Caco-2 (cell line): ENCODE data around the gene STK38L. TPM values are rescaled to one million over a fixed set of nuclear protein-coding genes. Genes with fewer than 3 reads are reported as not detected.

Experiments used
- BruUV-seq: library from RNA; stranded (reverse); fragments of 400-500 nt; replicated peaks from 2 replicates; lab custom pipeline; 2021; lab: Mats Ljungman, UMichigan
- CTCF ChIA-PET: fragments of 300-600 bp; sonication (Branson Sonifier 250); formaldehyde crosslinking; loops from one replicate; lab custom pipeline; 2022; ENCODE audit warnings: antibody characterized with exemption; lab: Charles Lee
- POLR2A ChIA-PET: fragments of 300-600 bp; sonication (Branson Sonifier 250); formaldehyde crosslinking; loops from one replicate; lab custom pipeline; 2022; ENCODE audit warnings: antibody characterized with exemption; lab: Charles Lee
- DNase-seq, 2 experiments: peaks; one replicate each; pipeline versions ENCODE4 v3.0.0 to v3.0.0-alpha.2; 2020 to 2022
- H3K27me3 ChIP-seq: replicated peaks from 2 replicates; pipeline ENCODE4 v1.6.0; 2011; ENCODE audit warnings: low read length; ENCODE audit not compliant: control insufficient read depth, insufficient read depth
- H3K36me3 ChIP-seq: 2 replicates; pipeline ENCODE4 v1.5.1; 2011; ENCODE audit warnings: low read length; ENCODE audit not compliant: control insufficient read depth, insufficient read depth
- H3K4me1 ChIP-seq: fragments of 250-450 bp; sonication (Bioruptor Pico); 2 replicates; pipeline ENCODE4 v1.5.1; 2020; ENCODE audit warnings: mild to moderate bottlenecking
- H3K4me3 ChIP-seq: 2 replicates; pipeline ENCODE4 v1.5.1; 2011; ENCODE audit warnings: low read depth, mild to moderate bottlenecking, control low read depth, low read length
- H3K9me3 ChIP-seq: fragments of 250-450 bp; sonication (Bioruptor Pico); 2 replicates; pipeline ENCODE4 v1.5.1; 2020; ENCODE audit warnings: mild to moderate bottlenecking, moderate library complexity
- H3K27ac Mint-ChIP-seq: one replicate; pipeline ENCODE4 v1.8.0; 2022; ENCODE audit warnings: mixed read lengths; ENCODE audit not compliant: unreplicated experiment
- H3K27me3 Mint-ChIP-seq: one replicate; pipeline ENCODE4 v1.8.0; 2022; ENCODE audit warnings: mixed read lengths; ENCODE audit not compliant: insufficient read depth, unreplicated experiment
- H3K36me3 Mint-ChIP-seq: one replicate; pipeline ENCODE4 v1.8.0; 2022; ENCODE audit warnings: mild to moderate bottlenecking, mixed read lengths; ENCODE audit not compliant: insufficient read depth, unreplicated experiment
- H3K4me1 Mint-ChIP-seq: one replicate; pipeline ENCODE4 v1.8.0; 2022; ENCODE audit warnings: low read depth, mixed read lengths; ENCODE audit not compliant: unreplicated experiment
- H3K4me3 Mint-ChIP-seq: one replicate; pipeline ENCODE4 v1.8.0; 2022; ENCODE audit warnings: mild to moderate bottlenecking, moderate library complexity, mixed read lengths; ENCODE audit not compliant: unreplicated experiment
- H3K9me3 Mint-ChIP-seq: one replicate; pipeline ENCODE4 v1.8.0; 2022; ENCODE audit warnings: mixed read lengths; ENCODE audit not compliant: unreplicated experiment
- CTCF ChIP-seq, 2 experiments: fragments of 200-600 bp in 1 of 2; IDR thresholded peaks; 1 replicate in 1 of 2; 2 replicates in 1 of 2; pipeline versions ENCODE4 v1.5.1 to v1.8.0; 2011 to 2022; ENCODE audit warnings: antibody characterized with exemption in 1 of 2, control low read depth in 1 of 2, inconsistent platforms in 1 of 2, low read depth in 1 of 2, low read length in 1 of 2, mild to moderate bottlenecking in 1 of 2, moderate library complexity in 1 of 2; ENCODE audit not compliant: insufficient read depth in 1 of 2, severe bottlenecking in 1 of 2, unreplicated experiment in 1 of 2
- intact Hi-C: fragments of 100-400 bp; cut with micrococcal nuclease; formaldehyde crosslinking; loops from one replicate; pipeline ENCODE4 v1.10.0; 2022; ENCODE audit not compliant: unreplicated experiment
- total RNA-seq: library from RNA; stranded (reverse); gene quantifications from 2 replicates; pipeline ENCODE4 v1.2.3, GENCODE V29; 2022

STK38L gene
- total RNA-seq, 1 experiment from 2014 or later = 59.4 TPM

- H3K4me1 ChIP-seq = no peaks in the 10 kb centered on the region
- DNase-seq = no peak
- no peaks in the 10 kb centered on the region for H3K36me3 Mint-ChIP-seq
- H3K27me3 Mint-ChIP-seq = no peaks in the 10 kb centered on the region
- no peaks in the 10 kb centered on the region for H3K36me3 ChIP-seq
- no TSS peak for BruUV-seq
- H3K4me1 Mint-ChIP-seq = no peaks in the 10 kb centered on the region
- no peak overlapping the region for H3K4me3 ChIP-seq
- ChIA-PET POLR2A (no interaction called here), CTCF (no interaction called here)
- no peak overlapping the region for H3K27ac Mint-ChIP-seq
- TF ChIP-seq CTCF (IDR thresholded peaks at IDR 0.05; ENCODE audit: insufficient read depth in 1 of 2, low read depth in 1 of 2, low read length in 1 of 2, severe bottlenecking in 1 of 2, unreplicated experiment in 1 of 2) = no peak
- H3K4me3 Mint-ChIP-seq = no peak overlapping the region
- no peaks in the 10 kb centered on the region for H3K9me3 Mint-ChIP-seq
- intact Hi-C loops = loop anchor here (5.0 kb wide), 1 partner anchor 84 kb away; no protein-coding TSS in a partner anchor
- H3K9me3 ChIP-seq = no peaks in the 10 kb centered on the region
- H3K27me3 ChIP-seq = no peaks in the 10 kb centered on the region
Measured at GRCh38 chr12:27198036-27198435, 46.0 kb upstream of the STK38L start.

- no peak for TF ChIP-seq CTCF (IDR thresholded peaks at IDR 0.05; ENCODE audit: insufficient read depth in 1 of 2, low read depth in 1 of 2, low read length in 1 of 2, severe bottlenecking in 1 of 2, unreplicated experiment in 1 of 2)
- Mint-ChIP-seq H3K9me3 (no peaks in the 10 kb centered on the region), H3K36me3 (no peaks in the 10 kb centered on the region), H3K4me1 (peaks cover 7% of the 10 kb centered on the region), H3K4me3 (no peak overlapping the region), H3K27me3 (no peaks in the 10 kb centered on the region), H3K27ac (no peak overlapping the region)
- Histone ChIP-seq H3K27me3 (no peaks in the 10 kb centered on the region), H3K4me3 (no peak overlapping the region), H3K9me3 (no peaks in the 10 kb centered on the region), H3K36me3 (no peaks in the 10 kb centered on the region), H3K4me1 (peaks cover 8% of the 10 kb centered on the region; the same call in 1 of the 2 replicates)
- intact Hi-C loops = loop anchor here (5.0 kb wide), 1 partner anchor 83 kb away; no protein-coding TSS in a partner anchor
- POLR2A ChIA-PET = no interaction called here
- DNase-seq = no peak
- BruUV-seq = no TSS peak
- CTCF ChIA-PET = no interaction called here
Measured at GRCh38 chr12:27199638-27200300, 44.3 kb upstream of the STK38L start.

- Histone ChIP-seq H3K4me3 (no peak overlapping the region), H3K4me1 (peaks cover 8% of the 10 kb centered on the region; the same call in 1 of the 2 replicates), H3K9me3 (no peaks in the 10 kb centered on the region), H3K27me3 (no peaks in the 10 kb centered on the region), H3K36me3 (no peaks in the 10 kb centered on the region)
- peaks cover 7% of the 10 kb centered on the region for H3K4me1 Mint-ChIP-seq
- no peaks in the 10 kb centered on the region for H3K27me3 Mint-ChIP-seq
- intact Hi-C loops = no loop called here
- ChIA-PET CTCF (no interaction called here), POLR2A (no interaction called here)
- no peak overlapping the region for H3K4me3 Mint-ChIP-seq
- no peaks in the 10 kb centered on the region for H3K9me3 Mint-ChIP-seq
- no peak for TF ChIP-seq CTCF (IDR thresholded peaks at IDR 0.05; ENCODE audit: insufficient read depth in 1 of 2, low read depth in 1 of 2, low read length in 1 of 2, severe bottlenecking in 1 of 2, unreplicated experiment in 1 of 2)
- no peak overlapping the region for H3K27ac Mint-ChIP-seq
- no TSS peak for BruUV-seq
- no peaks in the 10 kb centered on the region for H3K36me3 Mint-ChIP-seq
- no peak for DNase-seq
Measured at GRCh38 chr12:27201169-27201568, 42.9 kb upstream of the STK38L start.
